IMR-90 (cell line): Measurements from ENCODE around the gene SLC39A11. TPM values are rescaled to one million over a fixed set of nuclear protein-coding genes. Genes with fewer than 3 reads are reported as not detected.

Experiments used
- ATAC-seq: fragments of 200-7000 bp; cut with Tn5 transposase; 2 replicates; pipeline ENCODE4 v1.9.1; 2020; ENCODE audit warnings: low read depth, mild to moderate bottlenecking, moderate library complexity
- BruUV-seq: library from RNA; stranded (reverse); fragments of 400-500 nt; replicated peaks from 2 replicates; lab custom pipeline; 2021; lab: Mats Ljungman, UMichigan
- CTCF ChIA-PET: fragments of 300-600 bp; formaldehyde crosslinking; extraction: SDS; loops from one replicate; lab custom pipeline; 2021; ENCODE audit warnings: antibody characterized with exemption; lab: Yijun Ruan, JAX
- POLR2A ChIA-PET: fragments of 300-600 bp; sonication (Branson Sonifier 250); formaldehyde crosslinking; loops from one replicate; lab custom pipeline; 2022; ENCODE audit warnings: antibody characterized with exemption; ENCODE audit not compliant: unreplicated experiment; lab: Charles Lee
- DNase-seq: peaks from one replicate; pipeline ENCODE4 v3.0.0; 2013
- H2AFZ ChIP-seq: replicated peaks from 2 replicates; pipeline ENCODE3; 2013; ENCODE audit warnings: low read length, mild to moderate bottlenecking; ENCODE audit not compliant: poor library complexity
- H2AK5ac ChIP-seq: 2 replicates; pipeline ENCODE4 v1.6.1; 2013; ENCODE audit warnings: low read depth, low read length, inconsistent platforms
- H2AK9ac ChIP-seq: replicated peaks from 2 replicates; pipeline ENCODE3; 2013; ENCODE audit warnings: mild to moderate bottlenecking, low read depth, low read length, moderate library complexity; ENCODE audit not compliant: poor library complexity
- H2BK120ac ChIP-seq: 2 replicates; pipeline ENCODE4 v1.6.1; 2013; ENCODE audit warnings: low read depth, low read length, inconsistent platforms
- H2BK15ac ChIP-seq: 3 replicates; pipeline ENCODE4 v1.6.1; 2013; ENCODE audit warnings: low read depth, low read length, inconsistent platforms
- H2BK20ac ChIP-seq: 2 replicates; pipeline ENCODE4 v1.6.1; 2013; ENCODE audit warnings: low read depth, mild to moderate bottlenecking, inconsistent platforms, low read length, moderate library complexity
- H2BK5ac ChIP-seq: 2 replicates; pipeline ENCODE4 v1.6.1; 2013; ENCODE audit warnings: mild to moderate bottlenecking, low read depth, low read length, inconsistent platforms; ENCODE audit not compliant: poor library complexity, severe bottlenecking
- H3K14ac ChIP-seq: replicated peaks from 2 replicates; pipeline ENCODE4 v1.6.1; 2013; ENCODE audit warnings: low read depth, low read length, inconsistent platforms
- H3K18ac ChIP-seq: 2 replicates; pipeline ENCODE4 v1.6.1; 2013; ENCODE audit warnings: low read depth, low read length, control low read depth
- H3K23ac ChIP-seq: 2 replicates; pipeline ENCODE4 v1.6.1; 2013; ENCODE audit warnings: low read depth, low read length, inconsistent platforms
- H3K27ac ChIP-seq: 2 replicates; pipeline ENCODE4 v1.5.1; 2013; ENCODE audit warnings: mild to moderate bottlenecking, control low read depth, low read length; ENCODE audit not compliant: insufficient read depth
- H3K27me3 ChIP-seq: 2 replicates; pipeline ENCODE4 v1.6.1; 2013; ENCODE audit warnings: low read length; ENCODE audit not compliant: control insufficient read depth, insufficient read depth
- H3K36me3 ChIP-seq: 2 replicates; pipeline ENCODE4 v1.6.1; 2013; ENCODE audit warnings: low read length, mixed read lengths; ENCODE audit not compliant: control insufficient read depth, insufficient read depth
- H3K4ac ChIP-seq: 2 replicates; pipeline ENCODE4 v1.6.1; 2013; ENCODE audit warnings: low read depth, low read length, inconsistent platforms
- H3K4me1 ChIP-seq: 2 replicates; pipeline ENCODE4 v1.6.1; 2013; ENCODE audit warnings: low read length, mixed read lengths; ENCODE audit not compliant: control insufficient read depth, insufficient read depth
- H3K4me2 ChIP-seq: 2 replicates; pipeline ENCODE4 v1.6.1; 2013; ENCODE audit warnings: low read depth, mild to moderate bottlenecking, control low read depth, low read length, moderate library complexity
- H3K4me3 ChIP-seq: 2 replicates; pipeline ENCODE4 v1.5.1; 2013; ENCODE audit warnings: low read depth, mild to moderate bottlenecking, control low read depth, low read length, moderate library complexity; ENCODE audit not compliant: insufficient read depth
- H3K56ac ChIP-seq: 2 replicates; pipeline ENCODE4 v1.6.1; 2013; ENCODE audit warnings: low read length, inconsistent platforms; ENCODE audit not compliant: insufficient read depth; ENCODE audit errors: extremely low read depth
- H3K79me1 ChIP-seq, 2 experiments: 2 replicates each; pipeline ENCODE4 v1.6.1; 2013; ENCODE audit warnings: low read length in 2 of 2, inconsistent platforms in 1 of 2, low read depth in 1 of 2
- H3K9ac ChIP-seq: 2 replicates; pipeline ENCODE4 v1.6.1; 2013; ENCODE audit warnings: low read depth, low read length, control low read depth
- H3K9me1 ChIP-seq: 2 replicates; pipeline ENCODE4 v1.6.1; 2013; ENCODE audit warnings: low read length, inconsistent platforms; ENCODE audit not compliant: insufficient read depth
- H3K9me3 ChIP-seq: 2 replicates; pipeline ENCODE4 v1.6.1; 2013; ENCODE audit warnings: low read length; ENCODE audit not compliant: control insufficient read depth, insufficient read depth
- H4K20me1 ChIP-seq: 2 replicates; pipeline ENCODE4 v1.6.1; 2013; ENCODE audit warnings: low read length, inconsistent platforms; ENCODE audit not compliant: insufficient read depth
- H4K5ac ChIP-seq: 2 replicates; pipeline ENCODE4 v1.6.1; 2013; ENCODE audit warnings: mild to moderate bottlenecking, low read depth, low read length, control low read depth
- H4K8ac ChIP-seq, 2 experiments: 2 replicates each; pipeline ENCODE4 v1.6.1; 2013; ENCODE audit warnings: low read depth in 2 of 2, low read length in 2 of 2, control low read depth in 1 of 2, inconsistent platforms in 1 of 2
- H4K91ac ChIP-seq: 2 replicates; pipeline ENCODE4 v1.6.1; 2013; ENCODE audit warnings: low read depth, low read length, inconsistent platforms; ENCODE audit not compliant: insufficient read depth
- BHLHE40 ChIP-seq: fragments of 150-350 bp; IDR thresholded peaks from 2 replicates; pipeline ENCODE4 v1.6.1; 2016; ENCODE audit warnings: mild to moderate bottlenecking, low read depth, low read length
- CEBPB ChIP-seq: IDR thresholded peaks from 2 replicates; pipeline ENCODE4 v1.6.1; 2012; ENCODE audit warnings: low read depth, low read length, improper control_type of control experiment
- CHD1 ChIP-seq: IDR thresholded peaks from 2 replicates; pipeline ENCODE4 v1.6.1; 2012; ENCODE audit warnings: low read depth, low read length, improper control_type of control experiment
- FOS ChIP-seq: fragments of 150-350 bp; IDR thresholded peaks from 2 replicates; pipeline ENCODE4 v1.6.1; 2016; ENCODE audit warnings: low read depth, low read length
- MAFK ChIP-seq: IDR thresholded peaks from 2 replicates; pipeline ENCODE4 v1.6.1; 2012; ENCODE audit warnings: low read depth, low read length, improper control_type of control experiment
- MAZ ChIP-seq: IDR thresholded peaks from 2 replicates; pipeline ENCODE4 v1.6.1; 2012; ENCODE audit warnings: low read depth, mild to moderate bottlenecking, low read length, improper control_type of control experiment, moderate library complexity, borderline replicate concordance
- MXI1 ChIP-seq: IDR thresholded peaks from 2 replicates; pipeline ENCODE4 v1.6.1; 2012; ENCODE audit warnings: low read depth, mild to moderate bottlenecking, low read length, moderate library complexity, borderline replicate concordance
- POLR2A ChIP-seq: IDR thresholded peaks from 2 replicates; pipeline ENCODE4 v1.6.1; 2012; ENCODE audit warnings: mild to moderate bottlenecking, low read depth, low read length
- RAD21 ChIP-seq: IDR thresholded peaks from 2 replicates; pipeline ENCODE4 v1.6.1; 2012; ENCODE audit warnings: low read length, improper control_type of control experiment
- RCOR1 ChIP-seq: IDR thresholded peaks from 2 replicates; pipeline ENCODE4 v1.6.1; 2012; ENCODE audit warnings: mild to moderate bottlenecking, low read length, improper control_type of control experiment; ENCODE audit not compliant: insufficient replicate concordance
- SMC3 ChIP-seq: fragments of 150-350 bp; IDR thresholded peaks from 2 replicates; pipeline ENCODE4 v1.6.1; 2016; ENCODE audit warnings: low read depth, mild to moderate bottlenecking, antibody characterized with exemption, low read length, moderate library complexity
- WGBS, 2 experiments: methylation state at CpG; one replicate each; pipeline versions ENCODE4 v1.1.5 to v1.1.7; 2013; ENCODE audit warnings: missing lambda C conversion rate in 2 of 2; ENCODE audit not compliant: insufficient read length in 1 of 2; ENCODE audit errors: extremely low coverage in 2 of 2; 5-methylcytosine and 5-hydroxymethylcytosine counted together
- dilution Hi-C: fragments of 300-500 bp; cut with HindIII; formaldehyde crosslinking; loops from one replicate; pipeline ENCODE4 v1.14.3; 2018; ENCODE audit warnings: low sequenced_read_pairs; ENCODE audit not compliant: unreplicated experiment
- in situ Hi-C: fragments of 300-500 bp; cut with MboI; formaldehyde crosslinking; loops from 3 replicates; pipeline ENCODE4 v1.14.3; 2019; ENCODE audit warnings: low sequenced_read_pairs, inconsistent platforms, mixed read lengths
- intact Hi-C: fragments of 100-400 bp; cut with micrococcal nuclease; formaldehyde crosslinking; loops from 2 replicates; pipeline ENCODE4 v1.10.0; 2022
- polyA plus RNA-seq, 3 experiments: library from polyadenylated mRNA; depleted of rRNA; stranded (reverse); fragments of >200 nt; gene quantifications; 2 replicates each; pipeline ENCODE4 v1.2.3, GENCODE V29; 2012; ENCODE audit warnings: low replicate concordance in 1 of 3
- total RNA-seq: library from RNA; depleted of rRNA; stranded (reverse); fragments of >200 nt; gene quantifications from 2 replicates; pipeline ENCODE4 v1.2.3, GENCODE V29; 2012
- TF ChIP-seq, protein P1 (sequence below): fragments of 150-350 bp; IDR thresholded peaks from 2 replicates; pipeline ENCODE4 v1.6.1; 2016; ENCODE audit warnings: low read depth, mild to moderate bottlenecking, low read length, moderate library complexity, borderline replicate concordance

The SLC39A11 gene
- total and polyA plus RNA-seq, 2 of the 4 experiments (the other 2 are of a cell fraction), result 8.8 to 14.3 TPM

DNA sequence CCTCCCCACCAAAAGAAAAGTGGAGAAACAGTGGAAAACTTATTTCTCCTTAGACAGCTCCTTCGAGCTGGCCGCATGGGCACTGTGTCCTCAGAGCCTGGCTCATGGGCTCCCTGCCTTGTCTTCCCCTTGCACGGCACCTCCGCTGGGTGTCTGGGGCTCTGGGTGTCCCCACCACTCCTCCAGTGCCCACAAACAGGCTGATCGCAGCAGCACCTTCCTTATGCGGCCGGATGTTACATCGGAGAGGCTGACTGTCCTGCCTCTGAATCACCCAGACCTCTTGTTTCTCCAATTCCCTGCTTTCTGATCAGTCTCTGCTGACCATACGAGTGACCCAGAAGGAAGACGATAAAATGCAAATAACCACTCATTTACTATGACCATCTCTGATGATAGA lies 121.7 kb downstream of the SLC39A11 start:
- Histone ChIP-seq H3K27me3 (no peaks in the 10 kb centered on the region), H3K56ac (no peak overlapping the region), H2BK120ac (no peak overlapping the region), H4K20me1 (no peaks in the 10 kb centered on the region), H3K18ac (no peak overlapping the region), H3K27ac (no peak overlapping the region), H2AK9ac (no peak overlapping the region), H3K4me2 (no peak overlapping the region), H2AK5ac (no peak overlapping the region), H3K36me3 (no peaks in the 10 kb centered on the region), H3K9me3 (no peaks in the 10 kb centered on the region), H3K4me3 (no peak overlapping the region), H3K14ac (0 out of 2 replicates have a peak overlapping the region, but pooled peaks have one; percentile 28), H4K8ac (no peak overlapping the region), H2AFZ (peak overlapping the region; percentile 51), H3K9ac (no peak overlapping the region), H3K23ac (no peak overlapping the region), H4K91ac (no peak overlapping the region), H2BK20ac (no peak overlapping the region), H3K9me1 (peaks cover 8% of the 10 kb centered on the region; the same call in 1 of the 2 replicates), H3K4ac (no peak overlapping the region), H3K4me1 (peaks cover 2% of the 10 kb centered on the region; the same call in 1 of the 2 replicates), H4K5ac (no peak overlapping the region), H2BK5ac (no peak overlapping the region), H2BK15ac (no peak overlapping the region), H3K79me1 (peaks cover 0 to 10% of the 10 kb centered on the region in 2 experiments; a peak in 3 of 4 replicates)
- DNase-seq (peak; percentile 13), ATAC-seq (no peak)
- ChIA-PET POLR2A (no interaction called here), CTCF (interaction anchor here (1.8 kb wide), 1 partner anchor 15 kb away, joined by 4 read pairs; no protein-coding TSS in a partner anchor)
- intact Hi-C loops (no loop called here), dilution Hi-C loops (no loop called here), in situ Hi-C loops (no loop called here)
- WGBS, 2 experiments, result 92% methylated on average over 2 of the region's 10 CpGs; no CpG with 5 or more reads in 1 of the 2 experiments
- no peak for TF ChIP-seq POLR2A
- no peak for TF ChIP-seq CHD1
- no peak for TF ChIP-seq MAFK
- TF ChIP-seq MAZ, result no peak
- no peak for TF ChIP-seq MXI1
- TF ChIP-seq SMC3, result no peak
- TF ChIP-seq RCOR1, result no peak
- no peak for TF ChIP-seq CEBPB
- no peak for TF ChIP-seq BHLHE40
- no peak for TF ChIP-seq FOS
- TF ChIP-seq, protein P1, sequence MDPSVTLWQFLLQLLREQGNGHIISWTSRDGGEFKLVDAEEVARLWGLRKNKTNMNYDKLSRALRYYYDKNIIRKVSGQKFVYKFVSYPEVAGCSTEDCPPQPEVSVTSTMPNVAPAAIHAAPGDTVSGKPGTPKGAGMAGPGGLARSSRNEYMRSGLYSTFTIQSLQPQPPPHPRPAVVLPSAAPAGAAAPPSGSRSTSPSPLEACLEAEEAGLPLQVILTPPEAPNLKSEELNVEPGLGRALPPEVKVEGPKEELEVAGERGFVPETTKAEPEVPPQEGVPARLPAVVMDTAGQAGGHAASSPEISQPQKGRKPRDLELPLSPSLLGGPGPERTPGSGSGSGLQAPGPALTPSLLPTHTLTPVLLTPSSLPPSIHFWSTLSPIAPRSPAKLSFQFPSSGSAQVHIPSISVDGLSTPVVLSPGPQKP, result no peak
- TF ChIP-seq RAD21, result no peak
- BruUV-seq, result no TSS peak
